Uterus (tissue), 2 donors: ENCODE data around the gene FGF9.

ENCODE experiments used
- POLR2A ChIP-seq, 2 donors: fragments of 450-650 bp; IDR thresholded peaks; one replicate each; pipeline ENCODE4 v1.6.1; 2016; ENCODE audit warnings: antibody characterized with exemption in 2 of 2, mild to moderate bottlenecking in 1 of 2, moderate library complexity in 1 of 2
- TF ChIP-seq, protein P1 (sequence below), 4 experiments: fragments of 200-600 bp in 2 of 4; fragments of 450-650 bp in 2 of 4; sonication (generic) in 2 of 4; IDR thresholded peaks; one replicate each; pipeline ENCODE4 v1.5.1; 2016 to 2019; ENCODE audit warnings: antibody characterized with exemption in 4 of 4, mild to moderate bottlenecking in 2 of 4, moderate library complexity in 1 of 4

DNA sequence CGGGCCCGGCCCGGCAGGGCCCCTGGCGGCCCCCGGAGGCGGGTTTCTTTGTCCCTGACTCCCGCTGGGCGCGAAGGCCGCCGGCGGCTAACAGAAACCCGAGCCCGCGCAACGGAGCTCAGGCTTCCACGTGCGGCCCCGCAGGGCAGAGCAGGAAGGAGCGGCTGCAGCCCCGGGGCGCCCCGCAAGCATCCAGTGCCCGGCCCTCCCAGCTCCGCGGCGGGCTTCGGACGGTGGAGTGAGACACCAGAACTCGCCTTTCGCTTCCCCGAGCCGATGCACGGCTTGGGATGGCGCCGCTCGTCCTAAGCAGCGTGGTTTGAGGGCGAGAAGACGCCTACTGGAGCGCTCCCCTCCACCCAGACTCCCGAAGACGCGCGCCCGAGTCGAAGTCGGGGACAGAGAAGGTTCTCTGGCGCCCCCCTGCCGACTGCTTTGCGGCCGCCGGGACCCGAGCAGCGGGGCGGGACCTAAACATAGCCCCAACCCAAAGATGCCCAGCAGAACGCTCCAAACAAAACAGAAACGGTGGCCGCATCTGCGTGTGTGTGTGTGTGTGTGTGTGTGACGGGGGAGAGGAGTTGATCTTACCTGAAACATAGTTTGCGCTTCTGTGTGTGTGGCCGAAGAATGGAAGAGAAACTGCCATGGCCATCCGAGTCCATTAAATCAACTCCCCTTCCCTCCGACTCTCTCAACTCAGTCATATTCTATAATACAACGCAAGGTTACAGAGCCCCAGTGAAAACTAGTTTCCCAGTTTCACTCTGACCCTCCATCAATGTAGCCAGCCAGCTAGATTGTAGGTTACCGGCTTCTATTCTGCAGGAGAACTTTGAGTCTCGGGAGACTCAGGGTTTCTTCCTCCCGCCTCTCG is 629 bp upstream of the FGF9 start:
- TF ChIP-seq, protein P1, sequence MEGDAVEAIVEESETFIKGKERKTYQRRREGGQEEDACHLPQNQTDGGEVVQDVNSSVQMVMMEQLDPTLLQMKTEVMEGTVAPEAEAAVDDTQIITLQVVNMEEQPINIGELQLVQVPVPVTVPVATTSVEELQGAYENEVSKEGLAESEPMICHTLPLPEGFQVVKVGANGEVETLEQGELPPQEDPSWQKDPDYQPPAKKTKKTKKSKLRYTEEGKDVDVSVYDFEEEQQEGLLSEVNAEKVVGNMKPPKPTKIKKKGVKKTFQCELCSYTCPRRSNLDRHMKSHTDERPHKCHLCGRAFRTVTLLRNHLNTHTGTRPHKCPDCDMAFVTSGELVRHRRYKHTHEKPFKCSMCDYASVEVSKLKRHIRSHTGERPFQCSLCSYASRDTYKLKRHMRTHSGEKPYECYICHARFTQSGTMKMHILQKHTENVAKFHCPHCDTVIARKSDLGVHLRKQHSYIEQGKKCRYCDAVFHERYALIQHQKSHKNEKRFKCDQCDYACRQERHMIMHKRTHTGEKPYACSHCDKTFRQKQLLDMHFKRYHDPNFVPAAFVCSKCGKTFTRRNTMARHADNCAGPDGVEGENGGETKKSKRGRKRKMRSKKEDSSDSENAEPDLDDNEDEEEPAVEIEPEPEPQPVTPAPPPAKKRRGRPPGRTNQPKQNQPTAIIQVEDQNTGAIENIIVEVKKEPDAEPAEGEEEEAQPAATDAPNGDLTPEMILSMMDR (IDR thresholded peaks at IDR 0.05), result peak in 1 of 4 experiments; percentile 31
- TF ChIP-seq POLR2A (IDR thresholded peaks at IDR 0.05), result no peak
